GM23338 (cell line): ENCODE results near the gene EEF1AKMT2. TPM values are rescaled to one million over a fixed set of nuclear protein-coding genes. Genes with fewer than 3 reads are reported as not detected.

ENCODE experiments used
- ATAC-seq: fragments of 200-7000 bp; cut with Tn5 transposase; 3 replicates; pipeline ENCODE4 v1.9.1; 2020
- DNase-seq: peaks from one replicate; pipeline ENCODE4 v3.0.0-alpha.2; 2015; ENCODE audit warnings: low spot score
- H2AFZ ChIP-seq: fragments of 200-600 bp; sonication (generic); 2 replicates; pipeline ENCODE4 v1.8.0; 2016; ENCODE audit warnings: antibody characterized with exemption, mild to moderate bottlenecking, moderate library complexity
- H3F3A ChIP-seq: fragments of 200-600 bp; sonication (generic); replicated peaks from 2 replicates; pipeline ENCODE4 v1.8.0; 2017; ENCODE audit warnings: antibody characterized with exemption, mixed run types, low read depth
- H3K27ac ChIP-seq: fragments of 200-600 bp; sonication (generic); 2 replicates; pipeline ENCODE4 v1.6.1; 2016; ENCODE audit warnings: low read depth
- H3K27me3 ChIP-seq: fragments of 200-600 bp; sonication (generic); 2 replicates; pipeline ENCODE4 v1.8.0; 2016; ENCODE audit warnings: mild to moderate bottlenecking, mixed run types, moderate library complexity; ENCODE audit not compliant: insufficient read depth
- H3K36me3 ChIP-seq: fragments of 200-600 bp; sonication (generic); 2 replicates; pipeline ENCODE4 v1.8.0; 2016; ENCODE audit warnings: mild to moderate bottlenecking; ENCODE audit not compliant: insufficient read depth
- H3K4me1 ChIP-seq: fragments of 200-600 bp; sonication (generic); 2 replicates; pipeline ENCODE4 v1.8.0; 2016; ENCODE audit warnings: mild to moderate bottlenecking, moderate library complexity; ENCODE audit not compliant: insufficient read depth
- H3K4me2 ChIP-seq: fragments of 200-600 bp; sonication (generic); 2 replicates; pipeline ENCODE4 v1.7.1; 2017; ENCODE audit warnings: mixed run types
- H3K4me3 ChIP-seq: fragments of 200-600 bp; sonication (generic); 2 replicates; pipeline ENCODE4 v1.6.1; 2016; ENCODE audit warnings: mixed run types
- H3K79me2 ChIP-seq: fragments of 200-600 bp; sonication (generic); replicated peaks from 2 replicates; pipeline ENCODE4 v1.8.0; 2017; ENCODE audit warnings: mild to moderate bottlenecking; ENCODE audit not compliant: insufficient read depth
- H3K9me2 ChIP-seq: fragments of 200-600 bp; sonication (generic); 2 replicates; pipeline ENCODE4 v1.8.0; 2017; ENCODE audit not compliant: insufficient read depth
- H4K20me1 ChIP-seq: fragments of 200-600 bp; sonication (generic); replicated peaks from 2 replicates; pipeline ENCODE4 v1.8.0; 2017; ENCODE audit warnings: mild to moderate bottlenecking; ENCODE audit not compliant: insufficient read depth
- H3K27ac Mint-ChIP-seq: 2 replicates; pipeline ENCODE4 v1.8.0; 2020; ENCODE audit warnings: inconsistent platforms, mild to moderate bottlenecking, moderate library complexity, mixed read lengths
- H3K27me3 Mint-ChIP-seq: 3 replicates; pipeline ENCODE4 v1.8.0; 2022; ENCODE audit warnings: low read depth, mild to moderate bottlenecking, moderate library complexity, mixed read lengths, inconsistent platforms; ENCODE audit not compliant: insufficient read depth, poor library complexity
- H3K36me3 Mint-ChIP-seq: 3 replicates; pipeline ENCODE4 v1.8.0; 2021; ENCODE audit warnings: low read depth, mild to moderate bottlenecking, inconsistent platforms, moderate library complexity, mixed read lengths
- H3K4me1 Mint-ChIP-seq: 3 replicates; pipeline ENCODE4 v1.8.0; 2020; ENCODE audit warnings: mild to moderate bottlenecking, inconsistent platforms, mixed read lengths
- H3K4me3 Mint-ChIP-seq: 3 replicates; pipeline ENCODE4 v1.8.0; 2021; ENCODE audit warnings: moderate library complexity, mild to moderate bottlenecking, inconsistent platforms, mixed read lengths
- H3K9me3 Mint-ChIP-seq: 3 replicates; pipeline ENCODE4 v1.8.0; 2020; ENCODE audit warnings: moderate library complexity, mild to moderate bottlenecking, inconsistent platforms, mixed read lengths
- CREB1 ChIP-seq: fragments of 250-450 bp; sonication (Bioruptor Pico); IDR thresholded peaks from 2 replicates; pipeline ENCODE4 v1.5.0; 2020; ENCODE audit warnings: low read depth, mild to moderate bottlenecking, moderate library complexity
- EZH2 ChIP-seq: fragments of 200-600 bp; sonication (generic); IDR thresholded peaks from one replicate; pipeline ENCODE4 v1.8.0; 2017; ENCODE audit warnings: antibody characterized with exemption, mild to moderate bottlenecking, low read depth; ENCODE audit not compliant: unreplicated experiment
- EZH2phosphoT487 ChIP-seq: fragments of 200-600 bp; sonication (generic); IDR thresholded peaks from one replicate; pipeline ENCODE4 v1.8.1; 2018; ENCODE audit warnings: antibody characterized with exemption; ENCODE audit not compliant: unreplicated experiment
- JUNB ChIP-seq: IDR thresholded peaks from one replicate; pipeline ENCODE4 v1.6.1; 2016; ENCODE audit warnings: antibody characterized with exemption; ENCODE audit not compliant: unreplicated experiment
- NANOG ChIP-seq: IDR thresholded peaks from 2 replicates; pipeline ENCODE4 v1.6.1; 2016; ENCODE audit warnings: antibody characterized with exemption, borderline replicate concordance
- POLR2AphosphoS5 ChIP-seq: IDR thresholded peaks from 2 replicates; pipeline ENCODE4 v1.6.1; 2016; ENCODE audit warnings: antibody characterized with exemption, low read depth
- STAT1 ChIP-seq: IDR thresholded peaks from one replicate; pipeline ENCODE4 v1.6.1; 2016; ENCODE audit warnings: antibody characterized with exemption; ENCODE audit not compliant: unreplicated experiment
- ZNF114 ChIP-seq: fragments of 250-450 bp; sonication (Bioruptor Pico); IDR thresholded peaks from 2 replicates; pipeline ENCODE4 v1.5.0; 2020; ENCODE audit warnings: mild to moderate bottlenecking, moderate library complexity
- ZNF331 ChIP-seq: fragments of 250-450 bp; sonication (Bioruptor Pico); IDR thresholded peaks from 2 replicates; pipeline ENCODE4 v1.5.0; 2020; ENCODE audit warnings: low read depth, mild to moderate bottlenecking, moderate library complexity
- polyA plus RNA-seq: library from polyadenylated mRNA; unstranded; fragments of >200 nt; fragmentation: Nextera tagmentation; extraction: Ambion mirVana; gene quantifications from 2 replicates; pipeline ENCODE4 v1.2.1, GENCODE V29; 2016
- total RNA-seq: library from RNA; depleted of rRNA; stranded (reverse); fragments of >200 nt; shearing (Covaris generic); gene quantifications from 2 replicates; pipeline ENCODE4 v1.2.3, GENCODE V29; 2014
- TF ChIP-seq, protein P1 (sequence below): fragments of 250-450 bp; sonication (Bioruptor Pico); IDR thresholded peaks from 2 replicates; pipeline ENCODE4 v1.5.0; 2020; ENCODE audit warnings: mild to moderate bottlenecking, moderate library complexity
- TF ChIP-seq, protein P2 (sequence below), 2 experiments: fragments of 200-600 bp in 1 of 2; sonication (generic) in 1 of 2; conservative IDR thresholded peaks; 2 replicates each; pipeline versions ENCODE4 v1.5.1 to v1.6.1; 2016 to 2017; ENCODE audit warnings: antibody characterized with exemption in 2 of 2, low read depth in 2 of 2, mild to moderate bottlenecking in 2 of 2, moderate library complexity in 1 of 2
- TF ChIP-seq, protein P3 (sequence below): IDR thresholded peaks from one replicate; pipeline ENCODE4 v1.6.1; 2018; ENCODE audit warnings: antibody characterized with exemption; ENCODE audit not compliant: unreplicated experiment
- TF ChIP-seq, protein P4 (sequence below): IDR thresholded peaks from 2 replicates; pipeline ENCODE4 v1.6.1; 2016; ENCODE audit warnings: antibody characterized with exemption

The EEF1AKMT2 gene
- total and polyA plus RNA-seq, 2 experiments from 2014 or later: 35.0 to 38.0 TPM

DNA sequence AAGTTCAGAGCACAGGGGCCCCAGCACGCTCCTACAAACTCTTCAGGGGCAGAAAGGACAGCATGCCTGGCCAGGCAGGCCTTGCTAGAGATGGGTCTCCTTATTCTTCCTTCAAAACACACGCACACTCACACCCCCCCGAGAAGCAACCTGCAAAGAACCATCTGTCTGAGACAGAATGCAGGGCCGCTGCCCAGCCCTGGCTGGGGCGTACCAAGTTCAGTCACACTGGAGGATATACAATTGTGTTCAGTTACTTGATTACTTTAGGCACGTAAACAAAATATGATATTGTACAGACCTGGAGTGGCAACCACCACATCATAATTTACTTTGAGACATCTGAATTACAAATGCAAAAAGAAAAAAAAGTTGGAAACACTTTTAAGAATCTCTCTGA lies 53.2 kb downstream of the EEF1AKMT2 start:
- Mint-ChIP-seq H3K36me3 (no peaks in the 10 kb centered on the region), H3K4me3 (no peak overlapping the region; the same call in 2 of the 3 replicates), H3K9me3 (no peaks in the 10 kb centered on the region), H3K27me3 (peaks cover 37% of the 10 kb centered on the region), H3K4me1 (peaks cover 69% of the 10 kb centered on the region), H3K27ac (no peak overlapping the region)
- Histone ChIP-seq H3K4me2 (peak overlapping the region; percentile 44; the same call in 1 of the 2 replicates), H2AFZ (no peak overlapping the region), H4K20me1 (peaks cover 32% of the 10 kb centered on the region), H3K79me2 (peaks cover 24% of the 10 kb centered on the region), H3K36me3 (no peaks in the 10 kb centered on the region), H3K4me3 (no peak overlapping the region), H3K27ac (no peak overlapping the region), H3F3A (0 out of 2 replicates have a peak, but pooled peaks cover 3% of the 10 kb centered on the region), H3K9me2 (no peaks in the 10 kb centered on the region), H3K27me3 (peaks cover 28% of the 10 kb centered on the region), H3K4me1 (peaks cover 57% of the 10 kb centered on the region)
- DNase-seq (no peak), ATAC-seq (no peak)
- TF ChIP-seq, protein P1, sequence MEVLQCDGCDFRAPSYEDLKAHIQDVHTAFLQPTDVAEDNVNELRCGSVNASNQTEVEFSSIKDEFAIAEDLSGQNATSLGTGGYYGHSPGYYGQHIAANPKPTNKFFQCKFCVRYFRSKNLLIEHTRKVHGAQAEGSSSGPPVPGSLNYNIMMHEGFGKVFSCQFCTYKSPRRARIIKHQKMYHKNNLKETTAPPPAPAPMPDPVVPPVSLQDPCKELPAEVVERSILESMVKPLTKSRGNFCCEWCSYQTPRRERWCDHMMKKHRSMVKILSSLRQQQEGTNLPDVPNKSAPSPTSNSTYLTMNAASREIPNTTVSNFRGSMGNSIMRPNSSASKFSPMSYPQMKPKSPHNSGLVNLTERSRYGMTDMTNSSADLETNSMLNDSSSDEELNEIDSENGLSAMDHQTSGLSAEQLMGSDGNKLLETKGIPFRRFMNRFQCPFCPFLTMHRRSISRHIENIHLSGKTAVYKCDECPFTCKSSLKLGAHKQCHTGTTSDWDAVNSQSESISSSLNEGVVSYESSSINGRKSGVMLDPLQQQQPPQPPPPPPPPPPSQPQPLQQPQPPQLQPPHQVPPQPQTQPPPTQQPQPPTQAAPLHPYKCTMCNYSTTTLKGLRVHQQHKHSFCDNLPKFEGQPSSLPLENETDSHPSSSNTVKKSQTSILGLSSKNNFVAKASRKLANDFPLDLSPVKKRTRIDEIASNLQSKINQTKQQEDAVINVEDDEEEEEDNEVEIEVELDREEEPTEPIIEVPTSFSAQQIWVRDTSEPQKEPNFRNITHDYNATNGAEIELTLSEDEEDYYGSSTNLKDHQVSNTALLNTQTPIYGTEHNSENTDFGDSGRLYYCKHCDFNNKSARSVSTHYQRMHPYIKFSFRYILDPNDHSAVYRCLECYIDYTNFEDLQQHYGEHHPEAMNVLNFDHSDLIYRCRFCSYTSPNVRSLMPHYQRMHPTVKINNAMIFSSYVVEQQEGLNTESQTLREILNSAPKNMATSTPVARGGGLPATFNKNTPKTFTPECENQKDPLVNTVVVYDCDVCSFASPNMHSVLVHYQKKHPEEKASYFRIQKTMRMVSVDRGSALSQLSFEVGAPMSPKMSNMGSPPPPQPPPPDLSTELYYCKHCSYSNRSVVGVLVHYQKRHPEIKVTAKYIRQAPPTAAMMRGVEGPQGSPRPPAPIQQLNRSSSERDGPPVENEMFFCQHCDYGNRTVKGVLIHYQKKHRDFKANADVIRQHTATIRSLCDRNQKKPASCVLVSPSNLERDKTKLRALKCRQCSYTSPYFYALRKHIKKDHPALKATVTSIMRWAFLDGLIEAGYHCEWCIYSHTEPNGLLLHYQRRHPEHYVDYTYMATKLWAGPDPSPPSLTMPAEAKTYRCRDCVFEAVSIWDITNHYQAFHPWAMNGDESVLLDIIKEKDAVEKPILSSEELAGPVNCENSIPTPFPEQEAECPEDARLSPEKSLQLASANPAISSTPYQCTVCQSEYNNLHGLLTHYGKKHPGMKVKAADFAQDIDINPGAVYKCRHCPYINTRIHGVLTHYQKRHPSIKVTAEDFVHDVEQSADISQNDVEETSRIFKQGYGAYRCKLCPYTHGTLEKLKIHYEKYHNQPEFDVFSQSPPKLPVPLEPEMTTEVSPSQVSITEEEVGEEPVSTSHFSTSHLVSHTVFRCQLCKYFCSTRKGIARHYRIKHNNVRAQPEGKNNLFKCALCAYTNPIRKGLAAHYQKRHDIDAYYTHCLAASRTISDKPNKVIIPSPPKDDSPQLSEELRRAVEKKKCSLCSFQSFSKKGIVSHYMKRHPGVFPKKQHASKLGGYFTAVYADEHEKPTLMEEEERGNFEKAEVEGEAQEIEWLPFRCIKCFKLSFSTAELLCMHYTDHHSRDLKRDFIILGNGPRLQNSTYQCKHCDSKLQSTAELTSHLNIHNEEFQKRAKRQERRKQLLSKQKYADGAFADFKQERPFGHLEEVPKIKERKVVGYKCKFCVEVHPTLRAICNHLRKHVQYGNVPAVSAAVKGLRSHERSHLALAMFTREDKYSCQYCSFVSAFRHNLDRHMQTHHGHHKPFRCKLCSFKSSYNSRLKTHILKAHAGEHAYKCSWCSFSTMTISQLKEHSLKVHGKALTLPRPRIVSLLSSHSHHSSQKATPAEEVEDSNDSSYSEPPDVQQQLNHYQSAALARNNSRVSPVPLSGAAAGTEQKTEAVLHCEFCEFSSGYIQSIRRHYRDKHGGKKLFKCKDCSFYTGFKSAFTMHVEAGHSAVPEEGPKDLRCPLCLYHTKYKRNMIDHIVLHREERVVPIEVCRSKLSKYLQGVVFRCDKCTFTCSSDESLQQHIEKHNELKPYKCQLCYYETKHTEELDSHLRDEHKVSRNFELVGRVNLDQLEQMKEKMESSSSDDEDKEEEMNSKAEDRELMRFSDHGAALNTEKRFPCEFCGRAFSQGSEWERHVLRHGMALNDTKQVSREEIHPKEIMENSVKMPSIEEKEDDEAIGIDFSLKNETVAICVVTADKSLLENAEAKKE (CRISPR knock-in tag): no peak
- TF ChIP-seq JUNB: no peak
- TF ChIP-seq NANOG: no peak
- TF ChIP-seq STAT1: no peak
- TF ChIP-seq EZH2: no peak
- TF ChIP-seq, protein P2, sequence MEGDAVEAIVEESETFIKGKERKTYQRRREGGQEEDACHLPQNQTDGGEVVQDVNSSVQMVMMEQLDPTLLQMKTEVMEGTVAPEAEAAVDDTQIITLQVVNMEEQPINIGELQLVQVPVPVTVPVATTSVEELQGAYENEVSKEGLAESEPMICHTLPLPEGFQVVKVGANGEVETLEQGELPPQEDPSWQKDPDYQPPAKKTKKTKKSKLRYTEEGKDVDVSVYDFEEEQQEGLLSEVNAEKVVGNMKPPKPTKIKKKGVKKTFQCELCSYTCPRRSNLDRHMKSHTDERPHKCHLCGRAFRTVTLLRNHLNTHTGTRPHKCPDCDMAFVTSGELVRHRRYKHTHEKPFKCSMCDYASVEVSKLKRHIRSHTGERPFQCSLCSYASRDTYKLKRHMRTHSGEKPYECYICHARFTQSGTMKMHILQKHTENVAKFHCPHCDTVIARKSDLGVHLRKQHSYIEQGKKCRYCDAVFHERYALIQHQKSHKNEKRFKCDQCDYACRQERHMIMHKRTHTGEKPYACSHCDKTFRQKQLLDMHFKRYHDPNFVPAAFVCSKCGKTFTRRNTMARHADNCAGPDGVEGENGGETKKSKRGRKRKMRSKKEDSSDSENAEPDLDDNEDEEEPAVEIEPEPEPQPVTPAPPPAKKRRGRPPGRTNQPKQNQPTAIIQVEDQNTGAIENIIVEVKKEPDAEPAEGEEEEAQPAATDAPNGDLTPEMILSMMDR (conservative IDR thresholded peaks at IDR 0.05; ENCODE audit: low read depth in 2 of 2): no peak
- TF ChIP-seq CREB1: no peak
- TF ChIP-seq, protein P3, sequence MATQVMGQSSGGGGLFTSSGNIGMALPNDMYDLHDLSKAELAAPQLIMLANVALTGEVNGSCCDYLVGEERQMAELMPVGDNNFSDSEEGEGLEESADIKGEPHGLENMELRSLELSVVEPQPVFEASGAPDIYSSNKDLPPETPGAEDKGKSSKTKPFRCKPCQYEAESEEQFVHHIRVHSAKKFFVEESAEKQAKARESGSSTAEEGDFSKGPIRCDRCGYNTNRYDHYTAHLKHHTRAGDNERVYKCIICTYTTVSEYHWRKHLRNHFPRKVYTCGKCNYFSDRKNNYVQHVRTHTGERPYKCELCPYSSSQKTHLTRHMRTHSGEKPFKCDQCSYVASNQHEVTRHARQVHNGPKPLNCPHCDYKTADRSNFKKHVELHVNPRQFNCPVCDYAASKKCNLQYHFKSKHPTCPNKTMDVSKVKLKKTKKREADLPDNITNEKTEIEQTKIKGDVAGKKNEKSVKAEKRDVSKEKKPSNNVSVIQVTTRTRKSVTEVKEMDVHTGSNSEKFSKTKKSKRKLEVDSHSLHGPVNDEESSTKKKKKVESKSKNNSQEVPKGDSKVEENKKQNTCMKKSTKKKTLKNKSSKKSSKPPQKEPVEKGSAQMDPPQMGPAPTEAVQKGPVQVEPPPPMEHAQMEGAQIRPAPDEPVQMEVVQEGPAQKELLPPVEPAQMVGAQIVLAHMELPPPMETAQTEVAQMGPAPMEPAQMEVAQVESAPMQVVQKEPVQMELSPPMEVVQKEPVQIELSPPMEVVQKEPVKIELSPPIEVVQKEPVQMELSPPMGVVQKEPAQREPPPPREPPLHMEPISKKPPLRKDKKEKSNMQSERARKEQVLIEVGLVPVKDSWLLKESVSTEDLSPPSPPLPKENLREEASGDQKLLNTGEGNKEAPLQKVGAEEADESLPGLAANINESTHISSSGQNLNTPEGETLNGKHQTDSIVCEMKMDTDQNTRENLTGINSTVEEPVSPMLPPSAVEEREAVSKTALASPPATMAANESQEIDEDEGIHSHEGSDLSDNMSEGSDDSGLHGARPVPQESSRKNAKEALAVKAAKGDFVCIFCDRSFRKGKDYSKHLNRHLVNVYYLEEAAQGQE: no peak
- TF ChIP-seq, protein P4, sequence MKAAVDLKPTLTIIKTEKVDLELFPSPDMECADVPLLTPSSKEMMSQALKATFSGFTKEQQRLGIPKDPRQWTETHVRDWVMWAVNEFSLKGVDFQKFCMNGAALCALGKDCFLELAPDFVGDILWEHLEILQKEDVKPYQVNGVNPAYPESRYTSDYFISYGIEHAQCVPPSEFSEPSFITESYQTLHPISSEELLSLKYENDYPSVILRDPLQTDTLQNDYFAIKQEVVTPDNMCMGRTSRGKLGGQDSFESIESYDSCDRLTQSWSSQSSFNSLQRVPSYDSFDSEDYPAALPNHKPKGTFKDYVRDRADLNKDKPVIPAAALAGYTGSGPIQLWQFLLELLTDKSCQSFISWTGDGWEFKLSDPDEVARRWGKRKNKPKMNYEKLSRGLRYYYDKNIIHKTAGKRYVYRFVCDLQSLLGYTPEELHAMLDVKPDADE: no peak
- no peak for TF ChIP-seq EZH2phosphoT487
- TF ChIP-seq ZNF331: no peak
- TF ChIP-seq ZNF114 (CRISPR knock-in tag): no peak
- TF ChIP-seq POLR2AphosphoS5: no peak
